GM12878 (cell line): ENCODE results near the gene PDZK1. TPM values are rescaled to one million over a fixed set of nuclear protein-coding genes. Genes with fewer than 3 reads are reported as not detected.

Experiments
- ATAC-seq: fragments of 200-7000 bp; cut with Tn5 transposase; 3 replicates; pipeline ENCODE4 v1.9.1; 2020; ENCODE audit warnings: mild to moderate bottlenecking, moderate library complexity
- BruUV-seq: library from RNA; stranded (reverse); fragments of 400-500 nt; replicated peaks from 2 replicates; lab custom pipeline; 2021; lab: Mats Ljungman, UMichigan
- CTCF ChIA-PET: fragments of 300-600 bp; sonication (Branson Sonifier 250); formaldehyde crosslinking; extraction: SDS; loops from one replicate; lab custom pipeline; 2021; ENCODE audit warnings: inconsistent platforms; lab: Yijun Ruan, JAX
- POLR2A ChIA-PET: fragments of 350-600 bp; formaldehyde crosslinking; extraction: SDS; loops from one replicate; lab custom pipeline; 2021; ENCODE audit warnings: inconsistent platforms; lab: Charles Lee
- RAD21 ChIA-PET: fragments of 300-600 bp; sonication (Branson Sonifier 250); formaldehyde crosslinking; loops from one replicate; lab custom pipeline; 2023; ENCODE audit warnings: antibody characterized with exemption; ENCODE audit not compliant: unreplicated experiment; lab: Charles Lee
- SMC1A ChIA-PET: fragments of 300-600 bp; sonication (Branson Sonifier 250); formaldehyde crosslinking; loops from one replicate; lab custom pipeline; 2023; ENCODE audit not compliant: unreplicated experiment, uncharacterized antibody; lab: Charles Lee
- DNase-seq: peaks from one replicate; pipeline ENCODE4 v3.0.0-alpha.2; 2011; ENCODE audit warnings: low read depth, low spot score
- FAIRE-seq: peaks from 3 replicates; lab custom pipeline; 2011; peaks lifted over from hg19 to GRCh38; lab: Jason Lieb, UNC
- H2AFZ ChIP-seq: 2 replicates; pipeline ENCODE4 v1.6.0; 2011; ENCODE audit warnings: low read depth, low read length, control low read depth; ENCODE audit not compliant: control insufficient read depth
- H3K27ac ChIP-seq: 2 replicates; pipeline ENCODE4 v1.5.1; 2011; ENCODE audit warnings: control low read depth; ENCODE audit not compliant: control insufficient read depth, insufficient read depth
- H3K27me3 ChIP-seq, 2 experiments: replicated peaks in 1 of 2; 2 replicates each; pipeline versions ENCODE4 v1.6.0 to v1.6.1; 2011; ENCODE audit warnings: low read length in 1 of 2; ENCODE audit not compliant: control insufficient read depth in 2 of 2, insufficient read depth in 2 of 2
- H3K36me3 ChIP-seq, 2 experiments: 2 replicates each; pipeline ENCODE4 v1.5.1; 2011; ENCODE audit warnings: low read length in 1 of 2; ENCODE audit not compliant: control insufficient read depth in 2 of 2, insufficient read depth in 2 of 2
- H3K4me1 ChIP-seq: 2 replicates; pipeline ENCODE4 v1.6.1; 2011; ENCODE audit warnings: mild to moderate bottlenecking, low read length, moderate library complexity, mixed read lengths; ENCODE audit not compliant: control insufficient read depth, insufficient read depth
- H3K4me2 ChIP-seq: 2 replicates; pipeline ENCODE4 v1.6.0; 2011; ENCODE audit warnings: control low read depth; ENCODE audit not compliant: control insufficient read depth, insufficient read depth
- H3K4me3 ChIP-seq: fragments of 200-600 bp; sonication (generic); 2 replicates; pipeline ENCODE4 v1.5.1; 2016
- H3K79me2 ChIP-seq: 2 replicates; pipeline ENCODE4 v1.6.0; 2011; ENCODE audit warnings: low read length; ENCODE audit not compliant: control insufficient read depth, insufficient read depth
- H3K9ac ChIP-seq: 2 replicates; pipeline ENCODE4 v1.8.0; 2011; ENCODE audit warnings: low read length, control low read depth, mixed read lengths; ENCODE audit not compliant: control insufficient read depth, insufficient read depth
- H3K9me3 ChIP-seq: replicated peaks from 3 replicates; pipeline ENCODE4 v1.5.1; 2011; ENCODE audit warnings: mild to moderate bottlenecking, low read length; ENCODE audit not compliant: control insufficient read depth, insufficient read depth
- H4K20me1 ChIP-seq: 2 replicates; pipeline ENCODE4 v1.6.0; 2011; ENCODE audit not compliant: control insufficient read depth, insufficient read depth
- BCL11A ChIP-seq: IDR thresholded peaks from 2 replicates; pipeline ENCODE4 v1.6.1; 2011; ENCODE audit warnings: low read depth, low read length
- E4F1 ChIP-seq: fragments of 450-650 bp; IDR thresholded peaks from 2 replicates; pipeline ENCODE4 v1.6.1; 2018; ENCODE audit warnings: borderline replicate concordance, mild to moderate bottlenecking; ENCODE audit not compliant: partially characterized antibody
- HDGF ChIP-seq: fragments of 450-650 bp; IDR thresholded peaks from 2 replicates; pipeline ENCODE4 v1.6.1; 2016; ENCODE audit warnings: antibody characterized with exemption
- NFYB ChIP-seq: IDR thresholded peaks from 2 replicates; pipeline ENCODE4 v1.6.1; 2011; ENCODE audit warnings: low read depth, mild to moderate bottlenecking, low read length, improper control_type of control experiment, moderate library complexity; ENCODE audit not compliant: insufficient read depth
- RAD51 ChIP-seq: fragments of 450-650 bp; IDR thresholded peaks from 2 replicates; pipeline ENCODE4 v1.6.1; 2016; ENCODE audit warnings: moderate library complexity, mild to moderate bottlenecking, inconsistent platforms
- RB1 ChIP-seq: fragments of 450-650 bp; formaldehyde crosslinking; IDR thresholded peaks from 2 replicates; pipeline ENCODE4 v1.6.1; 2017; ENCODE audit warnings: mild to moderate bottlenecking, borderline replicate concordance
- SIN3A ChIP-seq: IDR thresholded peaks from 2 replicates; pipeline ENCODE4 v1.6.1; 2012; ENCODE audit warnings: low read depth, low read length, improper control_type of control experiment
- SMC3 ChIP-seq: IDR thresholded peaks from 2 replicates; pipeline ENCODE4 v1.6.1; 2011; ENCODE audit warnings: low read length, improper control_type of control experiment, borderline replicate concordance
- TAF1 ChIP-seq: IDR thresholded peaks from 2 replicates; pipeline ENCODE4 v1.6.1; 2011; ENCODE audit warnings: mild to moderate bottlenecking, low read depth, low read length, borderline replicate concordance
- ZBTB40 ChIP-seq: fragments of 450-650 bp; IDR thresholded peaks from 2 replicates; pipeline ENCODE4 v1.6.1; 2016; ENCODE audit warnings: mild to moderate bottlenecking, moderate library complexity, borderline replicate concordance
- ZNF622 ChIP-seq: fragments of 450-650 bp; IDR thresholded peaks from 2 replicates; pipeline ENCODE4 v1.6.1; 2017; ENCODE audit warnings: mild to moderate bottlenecking, inconsistent platforms
- ZSCAN29 ChIP-seq: fragments of 450-650 bp; IDR thresholded peaks from 2 replicates; pipeline ENCODE4 v1.6.1; 2017; ENCODE audit warnings: mild to moderate bottlenecking, moderate library complexity
- WGBS: methylation state at CpG from one replicate; pipeline ENCODE4 v1.1.6; 2016; ENCODE audit warnings: low lambda C conversion rate; ENCODE audit not compliant: insufficient replicate concordance, insufficient coverage; ENCODE audit errors: missing lambda C conversion rate; 5-methylcytosine and 5-hydroxymethylcytosine counted together
- in situ Hi-C: fragments of 300-500 bp; cut with MboI; formaldehyde crosslinking; loops from 9 replicates; pipeline ENCODE4 v1.14.3; 2018; ENCODE audit warnings: mixed read lengths
- intact Hi-C: fragments of 100-400 bp; cut with micrococcal nuclease; formaldehyde crosslinking; loops from one replicate; pipeline ENCODE4 v1.14.2; 2022; ENCODE audit not compliant: unreplicated experiment
- polyA plus RNA-seq, 11 experiments: library from polyadenylated mRNA; depleted of rRNA in 4 of 11; unstranded in 6 of 11; stranded (reverse) in 5 of 11; fragments of >200 nt; fragmentation: Nextera tagmentation in 4 of 11; fragmentation: Illumina TruSeq in 1 of 11; extraction: Ambion mirVana in 4 of 11; extraction: Trizol in 1 of 11; gene quantifications; 1 replicate in 1 of 11; 2 replicates in 10 of 11; pipeline versions ENCODE4 v1.2.1 to v1.2.3, GENCODE V29; 2011 to 2016; ENCODE audit warnings: inconsistent platforms in 2 of 11, missing spikeins in 2 of 11, low read depth in 1 of 11
- total RNA-seq, 4 experiments: library from RNA; depleted of rRNA in 3 of 4; stranded (reverse); fragments of >200 nt in 3 of 4; fragmentation: Illumina TruSeq in 1 of 4; extraction: Trizol in 1 of 4; gene quantifications; 2 replicates each; pipeline versions ENCODE4 v1.2.1 to v1.2.3, GENCODE V29; 2013 to 2021
- TF ChIP-seq, protein P1 (sequence below): fragments of 450-650 bp; IDR thresholded peaks from 2 replicates; pipeline ENCODE4 v1.6.1; 2014; ENCODE audit warnings: mild to moderate bottlenecking
- TF ChIP-seq, protein P2 (sequence below): IDR thresholded peaks from 2 replicates; pipeline ENCODE4 v1.6.1; 2012; ENCODE audit warnings: low read depth, low read length, improper control_type of control experiment

Gene PDZK1
- total and polyA plus RNA-seq, 10 of the 15 experiments (the other 5 are each of a cell fraction or from before 2014, with no cell fraction given), result 0.09 to 5.0 (median 0.31) TPM

- no peak for TF ChIP-seq ZNF622
- no peak for TF ChIP-seq HDGF
- no peak for TF ChIP-seq ZSCAN29
- TF ChIP-seq SMC3, result no peak
- TF ChIP-seq, protein P1, sequence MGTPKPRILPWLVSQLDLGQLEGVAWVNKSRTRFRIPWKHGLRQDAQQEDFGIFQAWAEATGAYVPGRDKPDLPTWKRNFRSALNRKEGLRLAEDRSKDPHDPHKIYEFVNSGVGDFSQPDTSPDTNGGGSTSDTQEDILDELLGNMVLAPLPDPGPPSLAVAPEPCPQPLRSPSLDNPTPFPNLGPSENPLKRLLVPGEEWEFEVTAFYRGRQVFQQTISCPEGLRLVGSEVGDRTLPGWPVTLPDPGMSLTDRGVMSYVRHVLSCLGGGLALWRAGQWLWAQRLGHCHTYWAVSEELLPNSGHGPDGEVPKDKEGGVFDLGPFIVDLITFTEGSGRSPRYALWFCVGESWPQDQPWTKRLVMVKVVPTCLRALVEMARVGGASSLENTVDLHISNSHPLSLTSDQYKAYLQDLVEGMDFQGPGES, result no peak
- no peak for TF ChIP-seq NFYB
Measured at GRCh38 chr1:145702052-145702451, 5.1 kb downstream of the PDZK1 start (continued).

- H3K9me3 ChIP-seq, result no peaks in the 10 kb centered on the region
- H3K4me1 ChIP-seq, result no peaks in the 10 kb centered on the region
- ATAC-seq, result no peak
- no peaks in the 10 kb centered on the region for H4K20me1 ChIP-seq
- no peak overlapping the region for H2AFZ ChIP-seq
- DNase-seq, result no peak
- no TSS peak for BruUV-seq
- FAIRE-seq, result no peak
- H3K4me2 ChIP-seq, result no peak overlapping the region
- CTCF ChIA-PET, result interaction anchor here (1.4 kb wide), 1 partner anchor 19 kb away, joined by 4 read pairs; no protein-coding TSS in a partner anchor
- no peak overlapping the region for H3K4me3 ChIP-seq
- no peaks in the 10 kb centered on the region for H3K36me3 ChIP-seq
- POLR2A ChIA-PET, result no interaction called here
- in situ Hi-C loops, result no loop called here
- SMC1A ChIA-PET, result no interaction called here
- RAD21 ChIA-PET, result no interaction called here
- no peak overlapping the region for H3K9ac ChIP-seq
- no peaks in the 10 kb centered on the region for H3K27me3 ChIP-seq
- intact Hi-C loops, result no loop called here
- H3K27ac ChIP-seq, result no peak overlapping the region
- WGBS, result 49% methylated on average over 2 of the region's 2 CpGs
- H3K79me2 ChIP-seq, result no peaks in the 10 kb centered on the region
- TF ChIP-seq, protein P2, sequence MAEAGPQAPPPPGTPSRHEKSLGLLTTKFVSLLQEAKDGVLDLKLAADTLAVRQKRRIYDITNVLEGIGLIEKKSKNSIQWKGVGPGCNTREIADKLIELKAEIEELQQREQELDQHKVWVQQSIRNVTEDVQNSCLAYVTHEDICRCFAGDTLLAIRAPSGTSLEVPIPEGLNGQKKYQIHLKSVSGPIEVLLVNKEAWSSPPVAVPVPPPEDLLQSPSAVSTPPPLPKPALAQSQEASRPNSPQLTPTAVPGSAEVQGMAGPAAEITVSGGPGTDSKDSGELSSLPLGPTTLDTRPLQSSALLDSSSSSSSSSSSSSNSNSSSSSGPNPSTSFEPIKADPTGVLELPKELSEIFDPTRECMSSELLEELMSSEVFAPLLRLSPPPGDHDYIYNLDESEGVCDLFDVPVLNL, result no peak
- TF ChIP-seq E4F1 (no peak), RAD51 (no peak), BCL11A (no peak), ZBTB40 (no peak), TAF1 (no peak), RB1 (no peak), SIN3A (no peak)
Measured at GRCh38 chr1:145701306-145701862, 5.8 kb downstream of the PDZK1 start.
